ENCODE data around the gene CHRNA1.

CHRNA1 gene

DNA sequence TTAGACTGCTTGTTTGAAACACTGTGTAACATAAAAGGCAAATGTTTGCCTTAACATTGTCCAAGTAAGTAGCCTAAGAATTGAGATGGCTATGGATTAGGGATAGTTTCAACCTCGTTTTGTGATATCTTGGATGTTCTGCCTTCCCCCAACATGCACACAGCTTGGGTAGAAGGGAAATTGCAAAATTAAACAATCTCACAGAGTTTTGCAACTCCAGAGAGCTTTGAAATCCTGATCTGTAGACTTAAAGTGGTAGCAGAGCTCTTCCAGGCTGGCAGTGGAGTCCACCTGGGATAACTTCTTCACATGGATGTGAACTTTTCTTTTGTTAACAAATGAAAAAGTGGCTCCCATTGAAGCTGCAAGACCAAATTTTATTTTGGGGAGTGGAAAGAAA is 59.6 kb downstream of the CHRNA1 start:
- Histone ChIP-seq H2AFZ (ENCODE audit: low read depth, low read length) (no peak overlapping the region), H3K9me3 (ENCODE audit: insufficient read depth, low read length) (no peaks in the 10 kb centered on the region), H3K9ac (ENCODE audit: low read length) (no peak overlapping the region), H3K36me3 (replicated peaks; ENCODE audit: low read depth, low read length) (no peaks in the 10 kb centered on the region), H3K4me3 (ENCODE audit: low read length) (no peak overlapping the region), H3K4me2 (ENCODE audit: low read length) (no peak overlapping the region), H3K4me1 (ENCODE audit: low read length) (0 out of 2 replicates have a peak, but pooled peaks cover 2% of the 10 kb centered on the region), H3K27ac (ENCODE audit: low read length) (no peak overlapping the region), H3K79me2 (ENCODE audit: low read length) (no peaks in the 10 kb centered on the region), H3K27me3 (ENCODE audit: low read depth, low read length) (peaks cover 20% of the 10 kb centered on the region), H4K20me1 (ENCODE audit: insufficient read depth, low read length) (no peaks in the 10 kb centered on the region)
- no peak for TF ChIP-seq EZH2phosphoT487 (IDR thresholded peaks at IDR 0.05; ENCODE audit: low read depth)

DNA sequence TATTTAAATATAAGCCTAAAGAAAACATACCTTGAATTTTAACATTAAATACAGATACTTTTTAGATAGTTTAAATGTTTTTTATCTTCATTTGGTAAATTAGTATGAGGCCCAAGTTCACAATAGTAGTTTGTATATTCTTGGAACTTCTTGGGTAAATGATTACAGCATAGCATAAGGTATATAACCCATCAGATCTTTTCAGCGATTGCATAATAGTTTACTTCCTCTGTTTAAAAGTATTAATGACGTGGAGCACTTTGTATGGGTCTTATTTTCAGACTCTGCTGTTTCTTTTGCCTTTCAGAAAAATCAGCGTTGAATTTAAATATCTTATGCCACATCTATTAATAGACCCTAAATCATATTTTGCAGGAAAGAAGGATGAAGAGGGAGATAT is 60.2 kb downstream of the CHRNA1 start:
- H3K9ac ChIP-seq (ENCODE audit: low read length) = no peak overlapping the region
- no peaks in the 10 kb centered on the region for H3K79me2 ChIP-seq (ENCODE audit: low read length)
- no peak overlapping the region for H3K4me2 ChIP-seq (ENCODE audit: low read length)
- no peaks in the 10 kb centered on the region for H3K9me3 ChIP-seq (ENCODE audit: insufficient read depth, low read length)
- H2AFZ ChIP-seq (ENCODE audit: low read depth, low read length) = no peak overlapping the region
- no peaks in the 10 kb centered on the region for H4K20me1 ChIP-seq (ENCODE audit: insufficient read depth, low read length)
- no peaks in the 10 kb centered on the region for H3K36me3 ChIP-seq (replicated peaks; ENCODE audit: low read depth, low read length)
- no peak overlapping the region for H3K27ac ChIP-seq (ENCODE audit: low read length)
- peaks cover 20% of the 10 kb centered on the region for H3K27me3 ChIP-seq (ENCODE audit: low read depth, low read length)
- 0 out of 2 replicates have a peak, but pooled peaks cover 2% of the 10 kb centered on the region for H3K4me1 ChIP-seq (ENCODE audit: low read length)
- no peak overlapping the region for H3K4me3 ChIP-seq (ENCODE audit: low read length)
- TF ChIP-seq EZH2phosphoT487 (IDR thresholded peaks at IDR 0.05; ENCODE audit: low read depth) = no peak
- TF ChIP-seq, protein P1, sequence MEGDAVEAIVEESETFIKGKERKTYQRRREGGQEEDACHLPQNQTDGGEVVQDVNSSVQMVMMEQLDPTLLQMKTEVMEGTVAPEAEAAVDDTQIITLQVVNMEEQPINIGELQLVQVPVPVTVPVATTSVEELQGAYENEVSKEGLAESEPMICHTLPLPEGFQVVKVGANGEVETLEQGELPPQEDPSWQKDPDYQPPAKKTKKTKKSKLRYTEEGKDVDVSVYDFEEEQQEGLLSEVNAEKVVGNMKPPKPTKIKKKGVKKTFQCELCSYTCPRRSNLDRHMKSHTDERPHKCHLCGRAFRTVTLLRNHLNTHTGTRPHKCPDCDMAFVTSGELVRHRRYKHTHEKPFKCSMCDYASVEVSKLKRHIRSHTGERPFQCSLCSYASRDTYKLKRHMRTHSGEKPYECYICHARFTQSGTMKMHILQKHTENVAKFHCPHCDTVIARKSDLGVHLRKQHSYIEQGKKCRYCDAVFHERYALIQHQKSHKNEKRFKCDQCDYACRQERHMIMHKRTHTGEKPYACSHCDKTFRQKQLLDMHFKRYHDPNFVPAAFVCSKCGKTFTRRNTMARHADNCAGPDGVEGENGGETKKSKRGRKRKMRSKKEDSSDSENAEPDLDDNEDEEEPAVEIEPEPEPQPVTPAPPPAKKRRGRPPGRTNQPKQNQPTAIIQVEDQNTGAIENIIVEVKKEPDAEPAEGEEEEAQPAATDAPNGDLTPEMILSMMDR (IDR thresholded peaks at IDR 0.05; ENCODE audit: low read depth, low read length) = no peak

DNA sequence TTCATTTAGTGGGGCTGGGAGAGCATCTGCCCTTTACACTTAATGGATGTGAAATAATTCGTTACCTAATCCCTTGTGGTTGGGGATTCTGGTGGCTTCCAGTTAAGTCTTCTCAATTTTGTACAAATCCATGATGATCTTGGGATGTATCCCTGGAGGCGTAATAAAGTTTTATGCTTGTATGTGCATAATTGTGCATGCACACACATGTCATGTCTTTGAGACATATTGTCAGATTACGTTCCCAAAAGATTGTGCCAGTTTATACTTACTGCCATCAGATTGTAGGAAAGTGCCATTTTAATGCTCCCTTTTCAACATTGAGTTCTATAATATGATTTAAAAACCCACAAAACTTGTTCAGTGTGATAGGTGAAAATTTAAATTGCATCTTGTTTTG is 60.8 kb downstream of the CHRNA1 start:
- Histone ChIP-seq H3K9ac (ENCODE audit: low read length) (no peak overlapping the region), H3K79me2 (ENCODE audit: low read length) (no peaks in the 10 kb centered on the region), H3K36me3 (replicated peaks; ENCODE audit: low read depth, low read length) (no peaks in the 10 kb centered on the region), H3K27me3 (ENCODE audit: low read depth, low read length) (peaks cover 20% of the 10 kb centered on the region), H2AFZ (ENCODE audit: low read depth, low read length) (no peak overlapping the region), H4K20me1 (ENCODE audit: insufficient read depth, low read length) (no peaks in the 10 kb centered on the region), H3K9me3 (ENCODE audit: insufficient read depth, low read length) (no peaks in the 10 kb centered on the region), H3K4me1 (ENCODE audit: low read length) (0 out of 2 replicates have a peak, but pooled peaks cover 2% of the 10 kb centered on the region), H3K4me3 (ENCODE audit: low read length) (no peak overlapping the region), H3K4me2 (ENCODE audit: low read length) (no peak overlapping the region), H3K27ac (ENCODE audit: low read length) (no peak overlapping the region)
- no peak for TF ChIP-seq EZH2phosphoT487 (IDR thresholded peaks at IDR 0.05; ENCODE audit: low read depth)
- TF ChIP-seq, protein P1 (IDR thresholded peaks at IDR 0.05; ENCODE audit: low read depth, low read length) = no peak

GRCh38 chr2:174702541-174702940 is 61.7 kb downstream of the CHRNA1 start:
- no peak overlapping the region for H3K27ac ChIP-seq (ENCODE audit: low read length)
- H3K9me3 ChIP-seq (ENCODE audit: insufficient read depth, low read length) = no peaks in the 10 kb centered on the region
- TF ChIP-seq, protein P1 (IDR thresholded peaks at IDR 0.05; ENCODE audit: low read depth, low read length) = no peak
- no peak for TF ChIP-seq EZH2phosphoT487 (IDR thresholded peaks at IDR 0.05; ENCODE audit: low read depth)
- H3K36me3 ChIP-seq (replicated peaks; ENCODE audit: low read depth, low read length) = no peaks in the 10 kb centered on the region
- no peak overlapping the region for H3K4me2 ChIP-seq (ENCODE audit: low read length)
- H3K27me3 ChIP-seq (ENCODE audit: low read depth, low read length) = peaks cover 20% of the 10 kb centered on the region
- H2AFZ ChIP-seq (ENCODE audit: low read depth, low read length) = no peak overlapping the region
- H3K4me3 ChIP-seq (ENCODE audit: low read length) = no peak overlapping the region
- H3K4me1 ChIP-seq (ENCODE audit: low read length) = peaks cover 3% of the 10 kb centered on the region; the same call in 1 of the 2 replicates
- H3K79me2 ChIP-seq (ENCODE audit: low read length) = no peaks in the 10 kb centered on the region
- H4K20me1 ChIP-seq (ENCODE audit: insufficient read depth, low read length) = no peaks in the 10 kb centered on the region
- H3K9ac ChIP-seq (ENCODE audit: low read length) = no peak overlapping the region

Data from OCI-LY3 (cell line).